Prostate gland (tissue), 2 donors: ENCODE data around the gene NOM1.

ENCODE experiments used
- CTCF ChIP-seq, 4 experiments: fragments of 200-600 bp in 2 of 4; fragments of 450-650 bp in 2 of 4; sonication (generic) in 2 of 4; IDR thresholded peaks; 1 replicate in 3 of 4; 2 replicates in 1 of 4; pipeline ENCODE4 v1.5.1; 2016 to 2019; ENCODE audit warnings: antibody characterized with exemption in 4 of 4, mild to moderate bottlenecking in 2 of 4, moderate library complexity in 2 of 4
- POLR2AphosphoS5 ChIP-seq: sonication (generic); formaldehyde crosslinking; IDR thresholded peaks from one replicate; pipeline ENCODE4 v1.6.1; 2017; ENCODE audit warnings: antibody characterized with exemption

DNA sequence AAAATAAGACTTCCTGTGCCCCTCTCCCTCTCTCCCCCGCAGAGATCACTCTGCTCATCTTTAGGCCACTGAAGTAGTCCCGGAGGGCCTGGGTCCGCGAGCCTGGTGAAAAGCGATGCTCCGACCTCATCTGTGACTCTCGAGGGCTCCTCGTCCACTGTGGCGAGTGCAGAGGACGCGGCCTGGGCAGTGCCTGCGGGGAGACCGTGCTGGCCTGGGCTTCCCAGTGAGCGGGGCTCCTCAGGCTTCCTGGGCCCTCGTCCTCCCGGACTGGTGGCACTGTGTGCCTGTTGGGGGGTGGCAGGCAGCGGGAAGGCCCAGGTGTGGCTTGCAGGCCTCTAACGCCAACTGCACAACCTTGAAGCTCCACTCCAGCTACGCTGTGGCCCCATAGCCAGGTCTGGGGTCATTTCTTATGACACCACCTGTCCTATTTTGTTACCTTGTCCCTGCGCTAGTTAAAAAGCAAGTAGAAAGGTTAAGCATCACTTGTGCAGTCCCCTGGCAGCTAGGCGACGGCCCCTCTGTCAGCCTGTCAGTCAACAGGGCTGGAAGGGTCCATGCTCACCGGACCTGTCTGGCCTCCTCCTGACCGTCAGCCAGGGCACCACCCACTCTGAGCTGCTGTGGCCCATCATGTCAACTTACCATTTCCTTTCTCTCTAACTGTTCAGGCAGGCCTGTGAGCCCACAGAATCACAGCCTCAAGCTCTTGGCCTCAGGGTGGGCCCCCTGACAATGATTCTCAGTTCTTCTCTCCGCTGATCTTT lies 40.4 kb downstream of the NOM1 start:
- TF ChIP-seq CTCF (IDR thresholded peaks at IDR 0.05) (no peak), POLR2AphosphoS5 (no peak)
